HG02840 (cell line): ENCODE results near the gene GRID1.
"Not testable (repeated sequence)": the region's sequence is repeated elsewhere in the genome, so short reads cannot be mapped to it uniquely, and the experiment has no call there.

Source experiments
- ATAC-seq: cut with Tn5 transposase; IDR thresholded peaks from one replicate; pipeline ENCODE4 v1.9.1; 2021; ENCODE audit warnings: mild to moderate bottlenecking, moderate library complexity, moderate number of reproducible peaks; ENCODE audit not compliant: unreplicated experiment, low FRiP score

GRID1 gene

GRCh38 chr10:86033581-86033980 lies 333.0 kb downstream of the GRID1 start:
- no peak for ATAC-seq

GRCh38 chr10:86032087-86032486 lies 334.5 kb downstream of the GRID1 start:
- ATAC-seq, result not testable (repeated sequence)

- no peak for ATAC-seq
Observed at GRCh38 chr10:86030312-86030711, 336.3 kb downstream of the GRID1 start.

GRCh38 chr10:86027346-86027745 lies 339.2 kb downstream of the GRID1 start:
- ATAC-seq, result no peak

GRCh38 chr10:86025509-86025908 lies 341.1 kb downstream of the GRID1 start:
- ATAC-seq, result no peak

GRCh38 chr10:86024281-86025041 lies 342.1 kb downstream of the GRID1 start:
- ATAC-seq, result no peak

GRCh38 chr10:86023931-86024280 lies 342.7 kb downstream of the GRID1 start:
- no peak for ATAC-seq

GRCh38 chr10:86023336-86023735 lies 343.3 kb downstream of the GRID1 start:
- ATAC-seq, result no peak

- ATAC-seq, result no peak
Observed at GRCh38 chr10:86022906-86023305, 343.7 kb downstream of the GRID1 start.

- no peak for ATAC-seq
Observed at GRCh38 chr10:86020134-86020533, 346.5 kb downstream of the GRID1 start.

GRCh38 chr10:86019141-86019540 lies 347.5 kb downstream of the GRID1 start:
- ATAC-seq, result no peak

- ATAC-seq, result no peak
Observed at GRCh38 chr10:86018735-86019058, 347.9 kb downstream of the GRID1 start.

GRCh38 chr10:86017841-86018734 lies 348.5 kb downstream of the GRID1 start:
- no peak for ATAC-seq

- no peak for ATAC-seq
Observed at GRCh38 chr10:86013568-86013967, 353.0 kb downstream of the GRID1 start.

GRCh38 chr10:86007171-86007570 lies 359.4 kb downstream of the GRID1 start:
- no peak for ATAC-seq

- ATAC-seq, result no peak
Observed at GRCh38 chr10:86004337-86004736, 362.3 kb downstream of the GRID1 start.

- ATAC-seq, result no peak
Observed at GRCh38 chr10:86003201-86003621, 363.4 kb downstream of the GRID1 start.

GRCh38 chr10:86001521-86001920 lies 365.1 kb downstream of the GRID1 start:
- no peak for ATAC-seq

- no peak for ATAC-seq
Observed at GRCh38 chr10:85997544-85997943, 369.1 kb downstream of the GRID1 start.

- ATAC-seq, result no peak
Observed at GRCh38 chr10:85995791-85996190, 370.8 kb downstream of the GRID1 start.

- ATAC-seq, result no peak
Observed at GRCh38 chr10:85993840-85994507, 372.6 kb downstream of the GRID1 start.
